A549 (cell line): ENCODE data around the gene HPCA.

Experiments
- CHD4 ChIP-seq: fragments of 200-600 bp; sonication (generic); IDR thresholded peaks from 2 replicates; pipeline ENCODE4 v1.6.1; 2016; ENCODE audit warnings: antibody characterized with exemption, mild to moderate bottlenecking, borderline replicate concordance
- EP300 ChIP-seq, 2 experiments: fragments of >200 bp; sonication (Bioruptor Twin); formaldehyde crosslinking; IDR thresholded peaks; 2 replicates in 1 of 2; 3 replicates in 1 of 2; pipeline ENCODE4 v1.6.1; 2016 to 2017
- HOXB13 ChIP-seq: fragments of 250-450 bp; sonication (Bioruptor Pico); IDR thresholded peaks from 2 replicates; pipeline ENCODE4 v1.5.0; 2020; ENCODE audit warnings: low read depth, mild to moderate bottlenecking, moderate library complexity
- KDM1A ChIP-seq: fragments of 200-600 bp; sonication (generic); IDR thresholded peaks from 2 replicates; pipeline ENCODE4 v1.6.1; 2016; ENCODE audit warnings: low read depth, mild to moderate bottlenecking
- MAZ ChIP-seq: fragments of 150-350 bp; IDR thresholded peaks from 2 replicates; pipeline ENCODE4 v1.6.1; 2014; ENCODE audit warnings: antibody characterized with exemption, low read depth, low read length, borderline replicate concordance
- POLR2A ChIP-seq: IDR thresholded peaks from 2 replicates; pipeline ENCODE4 v1.6.1; 2012; ENCODE audit warnings: mild to moderate bottlenecking, low read length
- RAD21 ChIP-seq, 2 experiments: fragments of >200 bp in 1 of 2; sonication (Bioruptor Twin) in 1 of 2; formaldehyde crosslinking in 1 of 2; IDR thresholded peaks in 1 of 2; conservative IDR thresholded peaks in 1 of 2; 2 replicates in 1 of 2; 3 replicates in 1 of 2; pipeline ENCODE4 v1.6.1; 2012 to 2018; ENCODE audit warnings: inconsistent platforms in 1 of 2
- RFX5 ChIP-seq: fragments of 450-650 bp; IDR thresholded peaks from 2 replicates; pipeline ENCODE4 v1.7.1; 2014; ENCODE audit warnings: antibody characterized with exemption, mild to moderate bottlenecking, moderate library complexity
- SREBF2 ChIP-seq: fragments of 450-650 bp; IDR thresholded peaks from 2 replicates; pipeline ENCODE4 v1.6.1; 2014; ENCODE audit warnings: mild to moderate bottlenecking, moderate library complexity
- ZSCAN20 ChIP-seq: fragments of 250-450 bp; sonication (Bioruptor Pico); IDR thresholded peaks from 2 replicates; pipeline ENCODE4 v1.8.0; 2022; ENCODE audit warnings: mild to moderate bottlenecking, moderate library complexity
- TF ChIP-seq, protein P1 (sequence below): fragments of >200 bp; sonication (Bioruptor Twin); formaldehyde crosslinking; IDR thresholded peaks from 3 replicates; pipeline ENCODE4 v1.5.1; 2016
- TF ChIP-seq, protein P2 (sequence below): fragments of 450-650 bp; IDR thresholded peaks from 2 replicates; pipeline ENCODE4 v1.6.1; 2014; ENCODE audit warnings: antibody characterized with exemption
- TF ChIP-seq, protein P3 (sequence below): IDR thresholded peaks from 2 replicates; pipeline ENCODE4 v1.6.1; 2012
- TF ChIP-seq, protein P4 (sequence below): fragments of 200-600 bp; sonication (generic); IDR thresholded peaks from 2 replicates; pipeline ENCODE4 v1.6.1; 2016; ENCODE audit warnings: antibody characterized with exemption, mild to moderate bottlenecking, moderate library complexity

DNA sequence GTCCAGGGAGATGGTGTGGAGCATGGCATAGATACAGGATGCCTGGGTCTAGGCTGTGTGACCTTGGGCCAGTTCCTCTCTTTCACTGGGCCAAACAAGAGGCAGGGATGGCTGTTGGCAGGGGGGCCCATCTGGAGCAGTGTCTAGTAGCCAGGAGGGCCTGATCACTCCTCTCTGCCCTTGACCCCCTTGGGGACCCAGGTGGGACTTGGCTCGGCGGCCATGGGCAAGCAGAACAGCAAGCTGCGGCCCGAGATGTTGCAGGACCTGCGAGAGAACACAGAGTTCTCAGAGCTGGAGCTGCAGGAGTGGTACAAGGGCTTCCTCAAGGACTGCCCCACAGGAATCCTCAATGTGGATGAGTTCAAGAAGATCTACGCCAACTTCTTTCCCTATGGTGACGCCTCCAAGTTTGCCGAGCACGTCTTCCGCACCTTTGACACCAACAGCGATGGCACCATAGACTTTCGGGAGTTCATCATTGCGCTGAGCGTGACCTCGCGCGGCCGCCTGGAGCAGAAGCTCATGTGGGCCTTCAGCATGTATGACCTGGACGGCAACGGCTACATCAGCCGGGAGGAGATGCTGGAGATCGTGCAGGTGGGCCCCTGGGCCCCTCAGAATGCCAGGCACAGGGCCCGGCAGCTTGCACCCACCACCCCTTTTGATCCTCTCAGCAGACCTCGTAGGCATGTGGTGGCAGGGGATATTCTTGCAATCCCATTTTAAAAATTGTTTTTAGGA, 2.6 kb downstream of the HPCA start:
- TF ChIP-seq, protein P1, sequence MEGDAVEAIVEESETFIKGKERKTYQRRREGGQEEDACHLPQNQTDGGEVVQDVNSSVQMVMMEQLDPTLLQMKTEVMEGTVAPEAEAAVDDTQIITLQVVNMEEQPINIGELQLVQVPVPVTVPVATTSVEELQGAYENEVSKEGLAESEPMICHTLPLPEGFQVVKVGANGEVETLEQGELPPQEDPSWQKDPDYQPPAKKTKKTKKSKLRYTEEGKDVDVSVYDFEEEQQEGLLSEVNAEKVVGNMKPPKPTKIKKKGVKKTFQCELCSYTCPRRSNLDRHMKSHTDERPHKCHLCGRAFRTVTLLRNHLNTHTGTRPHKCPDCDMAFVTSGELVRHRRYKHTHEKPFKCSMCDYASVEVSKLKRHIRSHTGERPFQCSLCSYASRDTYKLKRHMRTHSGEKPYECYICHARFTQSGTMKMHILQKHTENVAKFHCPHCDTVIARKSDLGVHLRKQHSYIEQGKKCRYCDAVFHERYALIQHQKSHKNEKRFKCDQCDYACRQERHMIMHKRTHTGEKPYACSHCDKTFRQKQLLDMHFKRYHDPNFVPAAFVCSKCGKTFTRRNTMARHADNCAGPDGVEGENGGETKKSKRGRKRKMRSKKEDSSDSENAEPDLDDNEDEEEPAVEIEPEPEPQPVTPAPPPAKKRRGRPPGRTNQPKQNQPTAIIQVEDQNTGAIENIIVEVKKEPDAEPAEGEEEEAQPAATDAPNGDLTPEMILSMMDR, result no peak
- TF ChIP-seq RFX5 (no peak), MAZ (no peak), ZSCAN20 (CRISPR knock-in tag) (no peak), HOXB13 (no peak), POLR2A (no peak), EP300 (IDR thresholded peaks at IDR 0.05) (no peak), RAD21 (conservative IDR thresholded peaks at IDR 0.05 in 1 of 2, IDR thresholded peaks at IDR 0.05 in 1 of 2) (no peak), CHD4 (no peak), SREBF2 (no peak), KDM1A (no peak)
- TF ChIP-seq, protein P2, sequence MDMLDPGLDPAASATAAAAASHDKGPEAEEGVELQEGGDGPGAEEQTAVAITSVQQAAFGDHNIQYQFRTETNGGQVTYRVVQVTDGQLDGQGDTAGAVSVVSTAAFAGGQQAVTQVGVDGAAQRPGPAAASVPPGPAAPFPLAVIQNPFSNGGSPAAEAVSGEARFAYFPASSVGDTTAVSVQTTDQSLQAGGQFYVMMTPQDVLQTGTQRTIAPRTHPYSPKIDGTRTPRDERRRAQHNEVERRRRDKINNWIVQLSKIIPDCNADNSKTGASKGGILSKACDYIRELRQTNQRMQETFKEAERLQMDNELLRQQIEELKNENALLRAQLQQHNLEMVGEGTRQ, result no peak
- TF ChIP-seq, protein P3, sequence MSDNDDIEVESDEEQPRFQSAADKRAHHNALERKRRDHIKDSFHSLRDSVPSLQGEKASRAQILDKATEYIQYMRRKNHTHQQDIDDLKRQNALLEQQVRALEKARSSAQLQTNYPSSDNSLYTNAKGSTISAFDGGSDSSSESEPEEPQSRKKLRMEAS, result no peak
- TF ChIP-seq, protein P4, sequence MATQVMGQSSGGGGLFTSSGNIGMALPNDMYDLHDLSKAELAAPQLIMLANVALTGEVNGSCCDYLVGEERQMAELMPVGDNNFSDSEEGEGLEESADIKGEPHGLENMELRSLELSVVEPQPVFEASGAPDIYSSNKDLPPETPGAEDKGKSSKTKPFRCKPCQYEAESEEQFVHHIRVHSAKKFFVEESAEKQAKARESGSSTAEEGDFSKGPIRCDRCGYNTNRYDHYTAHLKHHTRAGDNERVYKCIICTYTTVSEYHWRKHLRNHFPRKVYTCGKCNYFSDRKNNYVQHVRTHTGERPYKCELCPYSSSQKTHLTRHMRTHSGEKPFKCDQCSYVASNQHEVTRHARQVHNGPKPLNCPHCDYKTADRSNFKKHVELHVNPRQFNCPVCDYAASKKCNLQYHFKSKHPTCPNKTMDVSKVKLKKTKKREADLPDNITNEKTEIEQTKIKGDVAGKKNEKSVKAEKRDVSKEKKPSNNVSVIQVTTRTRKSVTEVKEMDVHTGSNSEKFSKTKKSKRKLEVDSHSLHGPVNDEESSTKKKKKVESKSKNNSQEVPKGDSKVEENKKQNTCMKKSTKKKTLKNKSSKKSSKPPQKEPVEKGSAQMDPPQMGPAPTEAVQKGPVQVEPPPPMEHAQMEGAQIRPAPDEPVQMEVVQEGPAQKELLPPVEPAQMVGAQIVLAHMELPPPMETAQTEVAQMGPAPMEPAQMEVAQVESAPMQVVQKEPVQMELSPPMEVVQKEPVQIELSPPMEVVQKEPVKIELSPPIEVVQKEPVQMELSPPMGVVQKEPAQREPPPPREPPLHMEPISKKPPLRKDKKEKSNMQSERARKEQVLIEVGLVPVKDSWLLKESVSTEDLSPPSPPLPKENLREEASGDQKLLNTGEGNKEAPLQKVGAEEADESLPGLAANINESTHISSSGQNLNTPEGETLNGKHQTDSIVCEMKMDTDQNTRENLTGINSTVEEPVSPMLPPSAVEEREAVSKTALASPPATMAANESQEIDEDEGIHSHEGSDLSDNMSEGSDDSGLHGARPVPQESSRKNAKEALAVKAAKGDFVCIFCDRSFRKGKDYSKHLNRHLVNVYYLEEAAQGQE, result no peak
